ENCODE measurements around the gene ARHGAP33. TPM values are rescaled to one million over a fixed set of nuclear protein-coding genes. Genes with fewer than 3 reads are reported as not detected.

The ARHGAP33 gene
- polyA plus RNA-seq, 1 of the 3 experiments (the other 2 are of a cell fraction), result 7.8 TPM

GRCh38 chr19:35756377-35757230 lies 18.8 kb upstream of the ARHGAP33 start, which contains the start of gene HSPB6:
Gene HSPB6, minus strand, starts transcription at chr19:35757029. Its CDS starts 21 bp downstream, at chr19:35757008.
- Histone ChIP-seq H3K36me3 (replicated peaks in 1 of 2; ENCODE audit: control insufficient read depth in 1 of 2, insufficient read depth in 2 of 2, low read length in 1 of 2) (peaks cover 21 to 29% of the 10 kb centered on the region in 2 experiments), H3K4me1 (ENCODE audit: control insufficient read depth in 1 of 2, insufficient read depth in 2 of 2, low read depth in 1 of 2, low read length in 1 of 2) (peaks cover 7 to 19% of the 10 kb centered on the region in 2 experiments; a peak in 3 of 4 replicates), H3F3A (replicated peaks; ENCODE audit: insufficient read depth) (peaks cover 10% of the 10 kb centered on the region), H3K27ac (ENCODE audit: low read depth in 2 of 2, low read length in 1 of 2) (peak within 1 kb of the TSS; percentile 93 to 98), H3K9me3 (no peaks in the 10 kb centered on the region), H3K27me3 (ENCODE audit: insufficient read depth) (no peaks in the 10 kb centered on the region), H2AFZ (ENCODE audit: low read depth) (peak within 1 kb of the TSS; percentile 63; the same call in 1 of the 2 replicates), H3K9ac (peak within 1 kb of the TSS; percentile 100), H3K4me2 (peak within 1 kb of the TSS; percentile 95), H4K20me1 (ENCODE audit: insufficient read depth) (peaks cover 4% of the 10 kb centered on the region), H3K4me3 (ENCODE audit: low read depth in 2 of 2, low read length in 1 of 2) (peak within 1 kb of the TSS; percentile 87 to 99), H3K9me2 (no peaks in the 10 kb centered on the region), H3K79me2 (ENCODE audit: insufficient read depth) (peaks cover 27% of the 10 kb centered on the region)
- DNase-seq, result no peak
- ChIA-PET POLR2A (interaction anchor here (0.8 to 1.7 kb wide), 4 partner anchors 9 to 16 kb away, joined by 3 to 11 read pairs (median 4); partner anchors contain the start of genes LIN37 and U2AF1L4), CTCF (interaction anchor here (0.9 to 1.5 kb wide), 2 partner anchors 12 to 63 kb away, joined by 4 to 5 read pairs; partner anchors contain the start of genes PSENEN and U2AF1L4)
- TF ChIP-seq RXRA (IDR thresholded peaks at IDR 0.05; ENCODE audit: borderline replicate concordance, low read depth), result no peak
- TF ChIP-seq, protein P1, sequence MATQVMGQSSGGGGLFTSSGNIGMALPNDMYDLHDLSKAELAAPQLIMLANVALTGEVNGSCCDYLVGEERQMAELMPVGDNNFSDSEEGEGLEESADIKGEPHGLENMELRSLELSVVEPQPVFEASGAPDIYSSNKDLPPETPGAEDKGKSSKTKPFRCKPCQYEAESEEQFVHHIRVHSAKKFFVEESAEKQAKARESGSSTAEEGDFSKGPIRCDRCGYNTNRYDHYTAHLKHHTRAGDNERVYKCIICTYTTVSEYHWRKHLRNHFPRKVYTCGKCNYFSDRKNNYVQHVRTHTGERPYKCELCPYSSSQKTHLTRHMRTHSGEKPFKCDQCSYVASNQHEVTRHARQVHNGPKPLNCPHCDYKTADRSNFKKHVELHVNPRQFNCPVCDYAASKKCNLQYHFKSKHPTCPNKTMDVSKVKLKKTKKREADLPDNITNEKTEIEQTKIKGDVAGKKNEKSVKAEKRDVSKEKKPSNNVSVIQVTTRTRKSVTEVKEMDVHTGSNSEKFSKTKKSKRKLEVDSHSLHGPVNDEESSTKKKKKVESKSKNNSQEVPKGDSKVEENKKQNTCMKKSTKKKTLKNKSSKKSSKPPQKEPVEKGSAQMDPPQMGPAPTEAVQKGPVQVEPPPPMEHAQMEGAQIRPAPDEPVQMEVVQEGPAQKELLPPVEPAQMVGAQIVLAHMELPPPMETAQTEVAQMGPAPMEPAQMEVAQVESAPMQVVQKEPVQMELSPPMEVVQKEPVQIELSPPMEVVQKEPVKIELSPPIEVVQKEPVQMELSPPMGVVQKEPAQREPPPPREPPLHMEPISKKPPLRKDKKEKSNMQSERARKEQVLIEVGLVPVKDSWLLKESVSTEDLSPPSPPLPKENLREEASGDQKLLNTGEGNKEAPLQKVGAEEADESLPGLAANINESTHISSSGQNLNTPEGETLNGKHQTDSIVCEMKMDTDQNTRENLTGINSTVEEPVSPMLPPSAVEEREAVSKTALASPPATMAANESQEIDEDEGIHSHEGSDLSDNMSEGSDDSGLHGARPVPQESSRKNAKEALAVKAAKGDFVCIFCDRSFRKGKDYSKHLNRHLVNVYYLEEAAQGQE (IDR thresholded peaks at IDR 0.05; ENCODE audit: low read depth, low read length), result no peak
- no peak for TF ChIP-seq EP300 (IDR thresholded peaks at IDR 0.05; ENCODE audit: borderline replicate concordance in 1 of 2, low read depth in 1 of 2, low read length in 1 of 2)
- no peak for TF ChIP-seq POLR2AphosphoS5 (IDR thresholded peaks at IDR 0.05; ENCODE audit: low read depth, low read length)
- 93% methylated on average over 46 of the region's 52 CpGs for WGBS (ENCODE audit: low lambda C conversion rate)

GRCh38 chr19:35757231-35757748 lies 18.1 kb upstream of the ARHGAP33 start:
- H3K27ac ChIP-seq (ENCODE audit: low read depth in 2 of 2, low read length in 1 of 2), result peak overlapping the region; percentile 93 to 98
- ChIA-PET CTCF (interaction anchor here (1.5 kb wide), 1 partner anchor 12 kb away, joined by 5 read pairs; the partner anchor contains the start of genes PSENEN and U2AF1L4), POLR2A (interaction anchor here (0.8 to 1.7 kb wide), 5 partner anchors 9 to 112 kb away, joined by 3 to 11 read pairs (median 4); partner anchors contain the start of genes LIN37 and U2AF1L4)
- H4K20me1 ChIP-seq (ENCODE audit: insufficient read depth), result peaks cover 4% of the 10 kb centered on the region
- no peaks in the 10 kb centered on the region for H3K9me2 ChIP-seq
- WGBS (ENCODE audit: low lambda C conversion rate), result 25% methylated on average over 17 of the region's 19 CpGs
- peaks cover 7 to 19% of the 10 kb centered on the region in 2 experiments; a peak in 3 of 4 replicates for H3K4me1 ChIP-seq (ENCODE audit: control insufficient read depth in 1 of 2, insufficient read depth in 2 of 2, low read depth in 1 of 2, low read length in 1 of 2)
- H3K4me2 ChIP-seq, result peak overlapping the region; percentile 95
- H3K36me3 ChIP-seq (replicated peaks in 1 of 2; ENCODE audit: control insufficient read depth in 1 of 2, insufficient read depth in 2 of 2, low read length in 1 of 2), result peaks cover 22 to 28% of the 10 kb centered on the region in 2 experiments
- H3K79me2 ChIP-seq (ENCODE audit: insufficient read depth), result peaks cover 27% of the 10 kb centered on the region
- no peaks in the 10 kb centered on the region for H3K9me3 ChIP-seq
- H2AFZ ChIP-seq (ENCODE audit: low read depth), result peak overlapping the region; percentile 63; the same call in 1 of the 2 replicates
- DNase-seq, result peak; percentile 70
- peaks cover 10% of the 10 kb centered on the region for H3F3A ChIP-seq (replicated peaks; ENCODE audit: insufficient read depth)
- peak overlapping the region; percentile 100 for H3K9ac ChIP-seq
- H3K27me3 ChIP-seq (ENCODE audit: insufficient read depth), result no peaks in the 10 kb centered on the region
- peak overlapping the region; percentile 87 to 99 for H3K4me3 ChIP-seq (ENCODE audit: low read depth in 2 of 2, low read length in 1 of 2)
- TF ChIP-seq EP300 (IDR thresholded peaks at IDR 0.05; ENCODE audit: borderline replicate concordance in 1 of 2, low read depth in 1 of 2, low read length in 1 of 2), result no peak; a peak in 1 of 4 replicates
- TF ChIP-seq, protein P2, sequence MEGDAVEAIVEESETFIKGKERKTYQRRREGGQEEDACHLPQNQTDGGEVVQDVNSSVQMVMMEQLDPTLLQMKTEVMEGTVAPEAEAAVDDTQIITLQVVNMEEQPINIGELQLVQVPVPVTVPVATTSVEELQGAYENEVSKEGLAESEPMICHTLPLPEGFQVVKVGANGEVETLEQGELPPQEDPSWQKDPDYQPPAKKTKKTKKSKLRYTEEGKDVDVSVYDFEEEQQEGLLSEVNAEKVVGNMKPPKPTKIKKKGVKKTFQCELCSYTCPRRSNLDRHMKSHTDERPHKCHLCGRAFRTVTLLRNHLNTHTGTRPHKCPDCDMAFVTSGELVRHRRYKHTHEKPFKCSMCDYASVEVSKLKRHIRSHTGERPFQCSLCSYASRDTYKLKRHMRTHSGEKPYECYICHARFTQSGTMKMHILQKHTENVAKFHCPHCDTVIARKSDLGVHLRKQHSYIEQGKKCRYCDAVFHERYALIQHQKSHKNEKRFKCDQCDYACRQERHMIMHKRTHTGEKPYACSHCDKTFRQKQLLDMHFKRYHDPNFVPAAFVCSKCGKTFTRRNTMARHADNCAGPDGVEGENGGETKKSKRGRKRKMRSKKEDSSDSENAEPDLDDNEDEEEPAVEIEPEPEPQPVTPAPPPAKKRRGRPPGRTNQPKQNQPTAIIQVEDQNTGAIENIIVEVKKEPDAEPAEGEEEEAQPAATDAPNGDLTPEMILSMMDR (IDR thresholded peaks at IDR 0.05), result peak; percentile 16; the same call in 1 of the 2 replicates
- peak; percentile 71; the same call in 1 of the 2 replicates for TF ChIP-seq SIN3A (IDR thresholded peaks at IDR 0.05; ENCODE audit: borderline replicate concordance, low read depth, low read length)
- TF ChIP-seq YY1 (IDR thresholded peaks at IDR 0.05; ENCODE audit: low read depth), result 0 out of 2 replicates have a peak, but pooled peaks have one; percentile 46
- TF ChIP-seq JUND (IDR thresholded peaks at IDR 0.05), result peak; percentile 54; the same call in 1 of the 2 replicates
- TF ChIP-seq, protein P1 (IDR thresholded peaks at IDR 0.05; ENCODE audit: low read depth, low read length), result peak; percentile 32; the same call in 1 of the 2 replicates
- peak; percentile 14; the same call in 1 of the 2 replicates for TF ChIP-seq NFIC (IDR thresholded peaks at IDR 0.05; ENCODE audit: borderline replicate concordance)
- TF ChIP-seq MEF2A (IDR thresholded peaks at IDR 0.05; ENCODE audit: borderline replicate concordance, low read depth), result no peak
- TF ChIP-seq TCF12 (IDR thresholded peaks at IDR 0.05), result peak; percentile 94
- no peak; the same call in 1 of the 2 replicates for TF ChIP-seq POLR2AphosphoS5 (IDR thresholded peaks at IDR 0.05; ENCODE audit: low read depth, low read length)
